IPS-18a (cell line): ENCODE measurements around the gene ZNF385C.

Experiments
- H3K27ac ChIP-seq: one replicate; pipeline ENCODE4 v1.5.1; 2013; ENCODE audit warnings: low read length
- H3K27me3 ChIP-seq: one replicate; pipeline ENCODE4 v1.6.1; 2013; ENCODE audit warnings: mild to moderate bottlenecking, low read length; ENCODE audit not compliant: control insufficient read depth, insufficient read depth
- H3K36me3 ChIP-seq: one replicate; pipeline ENCODE4 v1.6.1; 2013; ENCODE audit warnings: low read depth, low read length; ENCODE audit not compliant: control insufficient read depth
- H3K4me1 ChIP-seq: one replicate; pipeline ENCODE4 v1.6.1; 2013; ENCODE audit warnings: low read depth, low read length; ENCODE audit not compliant: control insufficient read depth
- H3K4me3 ChIP-seq: one replicate; pipeline ENCODE4 v1.5.1; 2013; ENCODE audit warnings: low read length
- H3K9ac ChIP-seq: one replicate; pipeline ENCODE4 v1.6.1; 2013; ENCODE audit warnings: mild to moderate bottlenecking, low read length, moderate library complexity
- H3K9me3 ChIP-seq: one replicate; pipeline ENCODE4 v1.6.1; 2013; ENCODE audit warnings: low read depth, low read length; ENCODE audit not compliant: control insufficient read depth

Gene ZNF385C

DNA sequence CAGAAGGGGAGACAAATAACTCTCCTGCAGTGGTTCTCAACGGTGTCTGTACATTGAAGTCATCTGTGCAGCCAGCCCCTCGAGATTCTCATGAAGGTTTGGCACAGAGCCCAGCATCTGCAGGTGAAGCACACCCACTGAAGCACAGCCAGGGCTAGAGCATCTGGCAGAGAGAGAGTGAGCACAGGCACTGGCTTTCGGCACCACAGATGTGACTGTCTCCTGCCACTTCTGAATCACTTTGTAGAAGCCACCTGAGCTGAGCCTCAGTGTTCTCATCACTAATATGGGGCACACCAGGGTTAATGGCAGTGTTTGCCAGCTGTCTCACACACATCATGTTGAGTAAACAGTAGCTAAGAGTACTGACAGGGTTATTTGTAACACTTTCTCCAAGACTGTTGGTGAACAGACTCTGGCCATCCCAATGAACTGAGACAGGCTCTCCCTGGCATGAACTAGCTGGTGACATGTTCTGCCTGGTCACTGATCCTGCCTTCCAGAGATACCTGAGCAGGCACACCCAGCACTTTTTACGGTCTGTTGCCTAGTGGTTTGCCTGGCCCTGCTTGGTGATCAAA is 35.3 kb upstream of the ZNF385C start:
- H3K9me3 ChIP-seq, result no peaks in the 10 kb centered on the region
- peaks cover 15% of the 10 kb centered on the region for H3K36me3 ChIP-seq
- H3K27me3 ChIP-seq, result no peaks in the 10 kb centered on the region
- H3K4me1 ChIP-seq, result peaks cover 3% of the 10 kb centered on the region
- H3K27ac ChIP-seq, result no peak overlapping the region
- H3K4me3 ChIP-seq, result no peak overlapping the region
- H3K9ac ChIP-seq, result no peak overlapping the region

- peaks cover 3% of the 10 kb centered on the region for H3K4me1 ChIP-seq
- H3K9ac ChIP-seq, result no peak overlapping the region
- no peak overlapping the region for H3K4me3 ChIP-seq
- H3K36me3 ChIP-seq, result peaks cover 21% of the 10 kb centered on the region
- H3K9me3 ChIP-seq, result no peaks in the 10 kb centered on the region
- H3K27ac ChIP-seq, result no peak overlapping the region
- H3K27me3 ChIP-seq, result no peaks in the 10 kb centered on the region
Observed at GRCh38 chr17:42132941-42133340, 34.7 kb upstream of the ZNF385C start.

DNA sequence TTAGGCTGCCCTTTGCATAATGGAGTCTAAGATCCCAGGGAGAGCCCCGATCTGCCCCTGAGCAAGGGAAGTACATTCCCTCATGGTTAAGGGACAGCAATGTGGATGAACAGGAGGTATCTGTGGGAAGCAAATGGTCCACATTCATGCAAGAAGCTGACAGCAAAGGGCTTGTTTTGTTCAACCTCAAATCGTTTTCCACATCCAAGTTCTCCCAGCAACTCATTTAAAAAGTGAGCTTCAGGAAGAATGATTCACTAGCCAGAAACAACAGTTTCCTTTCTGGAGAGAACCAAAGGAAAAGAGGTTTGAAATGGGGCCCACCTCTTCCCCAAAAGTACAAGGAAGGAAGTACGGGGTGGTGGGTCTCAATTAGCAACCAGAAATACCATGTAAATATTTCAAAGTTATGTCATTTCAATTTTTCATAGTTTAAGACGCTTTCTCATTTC is 33.7 kb upstream of the ZNF385C start:
- H3K27me3 ChIP-seq, result no peaks in the 10 kb centered on the region
- peaks cover 3% of the 10 kb centered on the region for H3K4me1 ChIP-seq
- H3K4me3 ChIP-seq, result no peak overlapping the region
- H3K9me3 ChIP-seq, result no peaks in the 10 kb centered on the region
- no peak overlapping the region for H3K27ac ChIP-seq
- peaks cover 24% of the 10 kb centered on the region for H3K36me3 ChIP-seq
- no peak overlapping the region for H3K9ac ChIP-seq

- H3K9ac ChIP-seq, result no peak overlapping the region
- peaks cover 3% of the 10 kb centered on the region for H3K4me1 ChIP-seq
- peaks cover 29% of the 10 kb centered on the region for H3K36me3 ChIP-seq
- no peak overlapping the region for H3K4me3 ChIP-seq
- no peaks in the 10 kb centered on the region for H3K27me3 ChIP-seq
- H3K27ac ChIP-seq, result no peak overlapping the region
- no peaks in the 10 kb centered on the region for H3K9me3 ChIP-seq
Observed at GRCh38 chr17:42131232-42131631, 33.0 kb upstream of the ZNF385C start.

DNA sequence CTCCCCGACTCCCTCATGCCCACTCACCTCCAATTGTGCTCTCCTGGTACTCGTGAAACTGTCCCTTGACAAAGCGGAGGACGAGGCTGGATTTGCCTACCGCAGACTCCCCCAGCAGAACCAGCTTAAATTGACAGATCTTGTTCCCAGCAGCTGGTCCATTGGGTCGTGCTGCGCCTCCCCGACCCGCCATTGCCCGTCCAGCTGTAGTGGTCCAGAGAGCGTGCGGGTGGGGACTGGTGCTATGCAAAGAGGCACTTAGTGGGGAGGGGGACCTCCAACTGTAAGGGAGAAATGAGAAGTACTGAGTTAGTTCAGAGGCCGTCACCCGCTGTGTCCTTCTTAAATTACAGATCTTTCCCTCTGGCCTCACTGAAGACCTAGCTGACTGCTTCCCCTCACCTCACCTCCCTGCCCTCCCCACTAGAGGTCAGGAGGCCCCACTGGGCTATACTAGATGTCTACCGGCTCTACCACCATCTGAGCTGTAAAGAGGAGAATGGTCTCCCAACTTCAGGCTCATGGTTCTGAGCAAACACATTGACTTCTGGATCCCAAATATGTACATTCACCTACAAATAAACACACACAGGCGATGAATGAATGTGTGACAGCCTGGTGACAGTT is 32.1 kb upstream of the ZNF385C start:
- H3K27me3 ChIP-seq, result no peaks in the 10 kb centered on the region
- no peak overlapping the region for H3K27ac ChIP-seq
- no peak overlapping the region for H3K9ac ChIP-seq
- H3K36me3 ChIP-seq, result peaks cover 37% of the 10 kb centered on the region
- H3K4me1 ChIP-seq, result peaks cover 3% of the 10 kb centered on the region
- no peaks in the 10 kb centered on the region for H3K9me3 ChIP-seq
- H3K4me3 ChIP-seq, result no peak overlapping the region

DNA sequence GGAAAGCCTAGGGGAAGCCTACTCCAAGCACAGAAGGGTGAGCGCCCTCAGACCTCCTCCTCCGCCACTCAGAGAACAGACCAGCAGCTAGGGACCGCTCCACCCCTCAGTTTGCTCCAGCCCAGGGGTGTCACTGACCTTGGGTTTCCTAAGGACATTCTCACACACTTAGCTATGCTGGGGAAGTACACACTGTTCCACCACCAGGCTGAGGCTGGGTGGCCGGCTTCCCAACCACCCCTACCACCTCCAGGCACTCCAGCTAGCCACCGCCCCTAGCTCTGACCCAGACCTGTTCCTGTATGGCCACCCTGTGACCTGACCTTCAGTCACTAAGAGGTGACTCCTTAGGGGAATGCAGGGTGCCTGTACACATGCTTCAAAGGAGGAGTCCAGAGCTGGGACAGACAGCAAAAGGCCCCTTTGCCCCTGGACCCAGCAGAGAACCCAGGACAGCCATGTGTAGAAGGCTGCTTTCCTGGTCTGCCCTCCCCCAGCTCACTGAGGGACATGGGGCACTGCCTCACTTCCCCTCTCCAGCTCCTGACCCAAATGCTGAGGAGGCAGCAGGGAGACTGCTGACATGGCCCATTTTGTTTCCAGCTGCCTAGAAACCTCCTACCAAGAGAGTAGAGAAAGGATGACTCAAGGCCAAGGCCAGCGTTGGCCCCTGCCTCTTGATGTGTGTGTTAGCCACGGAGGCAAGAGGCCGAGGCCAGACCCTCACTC is 31.0 kb upstream of the ZNF385C start:
- Histone ChIP-seq H3K36me3 (peaks cover 41% of the 10 kb centered on the region), H3K27me3 (no peaks in the 10 kb centered on the region), H3K4me1 (peaks cover 3% of the 10 kb centered on the region), H3K27ac (no peak overlapping the region), H3K9ac (no peak overlapping the region), H3K9me3 (no peaks in the 10 kb centered on the region), H3K4me3 (no peak overlapping the region)

- H3K36me3 ChIP-seq, result peaks cover 41% of the 10 kb centered on the region
- no peaks in the 10 kb centered on the region for H3K4me1 ChIP-seq
- no peak overlapping the region for H3K27ac ChIP-seq
- no peak overlapping the region for H3K4me3 ChIP-seq
- no peaks in the 10 kb centered on the region for H3K27me3 ChIP-seq
- H3K9me3 ChIP-seq, result no peaks in the 10 kb centered on the region
- H3K9ac ChIP-seq, result no peak overlapping the region
Observed at GRCh38 chr17:42127414-42127813, 29.1 kb upstream of the ZNF385C start.

GRCh38 chr17:42126836-42127235 is 28.6 kb upstream of the ZNF385C start:
- H3K27ac ChIP-seq, result no peak overlapping the region
- peaks cover 41% of the 10 kb centered on the region for H3K36me3 ChIP-seq
- peaks cover 5% of the 10 kb centered on the region for H3K4me1 ChIP-seq
- no peak overlapping the region for H3K9ac ChIP-seq
- H3K4me3 ChIP-seq, result no peak overlapping the region
- H3K9me3 ChIP-seq, result no peaks in the 10 kb centered on the region
- no peaks in the 10 kb centered on the region for H3K27me3 ChIP-seq

- Histone ChIP-seq H3K9ac (no peak overlapping the region), H3K36me3 (peaks cover 41% of the 10 kb centered on the region), H3K9me3 (no peaks in the 10 kb centered on the region), H3K27ac (no peak overlapping the region), H3K4me1 (peaks cover 5% of the 10 kb centered on the region), H3K27me3 (no peaks in the 10 kb centered on the region), H3K4me3 (no peak overlapping the region)
Observed at GRCh38 chr17:42125565-42125964, 27.3 kb upstream of the ZNF385C start.

DNA sequence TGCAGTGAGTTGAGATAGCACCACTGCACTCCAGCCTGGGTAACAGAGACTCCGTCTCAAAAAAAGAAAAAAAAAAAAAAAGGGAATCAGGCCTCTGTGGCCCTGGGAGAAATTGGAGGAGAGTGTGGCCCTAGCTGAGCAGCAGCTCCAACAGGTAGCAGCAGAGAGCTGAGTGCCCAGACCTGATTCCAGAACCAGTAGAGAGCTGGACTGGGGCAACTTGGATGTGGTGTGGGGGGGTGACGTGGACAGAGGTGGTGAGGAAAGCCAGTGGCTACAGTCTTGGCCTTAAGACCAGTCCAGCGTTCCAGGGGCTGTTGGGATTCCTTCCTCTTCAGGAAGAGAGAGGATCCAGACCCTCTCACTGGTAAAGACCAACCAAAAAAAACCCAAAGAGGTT is 26.0 kb upstream of the ZNF385C start:
- Histone ChIP-seq H3K27me3 (no peaks in the 10 kb centered on the region), H3K4me1 (peaks cover 9% of the 10 kb centered on the region), H3K36me3 (peaks cover 33% of the 10 kb centered on the region), H3K4me3 (no peak overlapping the region), H3K9me3 (no peaks in the 10 kb centered on the region), H3K9ac (no peak overlapping the region), H3K27ac (no peak overlapping the region)

- H3K9me3 ChIP-seq, result no peaks in the 10 kb centered on the region
- peaks cover 9% of the 10 kb centered on the region for H3K4me1 ChIP-seq
- H3K27ac ChIP-seq, result no peak within 1 kb of the TSS
- H3K27me3 ChIP-seq, result no peaks in the 10 kb centered on the region
- H3K4me3 ChIP-seq, result peak within 1 kb of the TSS; percentile 24
- H3K9ac ChIP-seq, result peak within 1 kb of the TSS; percentile 81
- H3K36me3 ChIP-seq, result peaks cover 18% of the 10 kb centered on the region
Observed at GRCh38 chr17:42122371-42123303, 24.4 kb upstream of the ZNF385C start, which contains the start of gene HSPB9. Gene HSPB9, plus strand, starts transcription at chr17:42122804. Its CDS starts 47 bp downstream, at chr17:42122851.
